Measurements from ENCODE around the gene PTPRH.
"Not testable (repeated sequence)": the region's sequence is repeated elsewhere in the genome, so short reads cannot be mapped to it uniquely, and the experiment has no call there.

Gene PTPRH

DNA sequence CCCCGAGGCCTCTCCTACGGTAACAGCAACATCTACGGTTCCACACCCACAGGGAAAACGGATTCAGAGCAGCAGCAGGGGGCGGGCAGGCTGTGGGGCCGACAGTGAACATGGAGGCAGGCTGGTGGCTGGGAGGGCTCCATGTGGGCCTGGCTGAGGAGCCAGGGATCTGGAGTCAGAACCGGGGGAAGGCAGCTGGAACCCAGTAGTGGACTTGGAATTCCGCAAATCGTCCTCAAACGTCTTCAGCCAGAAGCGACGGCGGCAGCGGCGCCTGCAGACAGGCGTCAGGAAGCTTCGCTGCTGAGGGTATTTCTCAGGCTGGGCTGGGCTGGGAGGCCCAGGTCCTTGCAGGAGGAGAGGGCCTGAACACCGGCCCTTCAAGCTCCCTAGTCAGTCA is 17.5 kb upstream of the PTPRH start:
- no peak for DNase-seq (ENCODE audit: low read depth)

DNA sequence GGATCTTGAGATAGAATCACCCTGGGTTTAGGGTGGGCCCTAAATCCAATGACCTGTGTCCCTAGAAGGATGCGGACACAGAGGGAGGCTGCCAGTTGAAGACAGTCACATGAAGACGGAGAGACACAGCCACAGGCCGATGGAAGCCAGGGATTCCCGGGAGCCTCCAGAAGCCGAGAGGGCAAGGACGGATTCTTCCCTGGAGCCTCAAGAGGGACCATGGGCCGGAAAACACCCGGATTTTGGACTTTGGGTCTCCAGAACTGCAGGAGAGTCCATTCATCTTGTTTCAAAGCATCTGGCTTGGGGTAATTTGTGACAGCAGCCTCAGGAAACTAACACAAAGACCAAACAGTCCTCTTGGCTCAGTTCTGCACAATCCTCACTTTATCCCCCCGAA is 17.0 kb upstream of the PTPRH start:
- no peak for DNase-seq (ENCODE audit: low read depth)

DNA sequence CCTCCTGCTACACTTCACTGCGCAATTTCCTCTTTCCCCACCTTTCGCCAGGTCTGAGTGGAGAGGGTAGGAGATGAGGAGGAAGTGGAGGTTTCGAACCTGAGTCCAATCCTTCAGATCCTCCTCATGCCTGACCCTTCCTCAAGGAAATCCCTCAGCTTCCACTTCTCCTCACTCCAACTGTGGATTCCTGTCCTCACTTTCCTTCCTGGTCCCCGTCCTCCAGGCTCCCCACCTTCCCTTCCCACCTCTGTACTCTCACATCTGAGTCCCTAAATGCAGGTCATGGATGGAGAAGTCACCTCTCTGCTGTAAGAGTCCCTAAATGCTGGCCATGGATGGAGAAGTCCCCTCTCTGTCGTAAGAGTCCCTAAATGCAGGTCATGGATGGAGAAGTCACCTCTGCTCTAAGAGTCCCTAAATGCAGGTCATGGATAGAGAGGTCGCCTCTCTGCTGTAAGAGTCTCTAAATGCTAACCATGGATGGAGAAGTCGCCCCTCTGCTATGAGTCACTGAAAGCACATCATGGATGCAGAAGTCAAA is 16.2 kb upstream of the PTPRH start:
- DNase-seq (ENCODE audit: low read depth) = no peak

DNA sequence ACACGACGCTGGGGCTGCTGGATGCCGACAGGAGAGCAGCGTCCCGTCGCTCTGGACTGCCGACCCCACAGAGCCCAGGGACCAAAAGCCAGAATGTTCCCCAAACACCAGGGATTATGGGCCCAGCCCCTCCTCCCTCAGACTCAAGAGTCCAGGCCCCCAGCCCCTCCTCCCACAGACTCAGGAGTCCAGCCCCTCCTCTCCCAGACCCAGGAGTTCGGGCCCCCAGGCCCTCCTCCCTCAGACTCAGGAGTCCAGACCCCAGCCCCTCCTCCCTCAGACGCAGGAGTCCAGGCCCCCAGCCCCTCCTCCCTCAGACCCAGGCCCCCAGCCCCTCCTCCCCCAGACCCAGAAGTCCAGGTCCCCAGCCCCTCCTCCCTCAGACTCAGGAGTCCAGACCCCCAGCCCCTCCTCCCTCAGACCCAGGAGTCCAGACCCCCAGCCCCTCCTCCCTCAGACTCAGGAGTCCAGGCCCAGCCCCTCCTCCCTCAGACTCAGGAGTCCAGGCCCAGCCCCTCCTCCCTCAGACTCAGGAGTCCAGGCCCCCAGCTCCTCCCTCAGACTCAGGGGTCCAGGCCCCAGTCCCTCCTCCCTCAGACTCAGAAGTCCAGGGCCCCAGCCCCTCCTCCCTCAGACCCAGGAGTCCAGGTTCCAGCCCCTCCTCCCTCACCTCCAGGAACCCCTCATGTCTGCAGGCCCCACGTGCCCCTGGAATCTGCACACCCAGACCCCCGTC is 15.5 kb upstream of the PTPRH start:
- not testable (repeated sequence) for DNase-seq (ENCODE audit: low read depth)

DNA sequence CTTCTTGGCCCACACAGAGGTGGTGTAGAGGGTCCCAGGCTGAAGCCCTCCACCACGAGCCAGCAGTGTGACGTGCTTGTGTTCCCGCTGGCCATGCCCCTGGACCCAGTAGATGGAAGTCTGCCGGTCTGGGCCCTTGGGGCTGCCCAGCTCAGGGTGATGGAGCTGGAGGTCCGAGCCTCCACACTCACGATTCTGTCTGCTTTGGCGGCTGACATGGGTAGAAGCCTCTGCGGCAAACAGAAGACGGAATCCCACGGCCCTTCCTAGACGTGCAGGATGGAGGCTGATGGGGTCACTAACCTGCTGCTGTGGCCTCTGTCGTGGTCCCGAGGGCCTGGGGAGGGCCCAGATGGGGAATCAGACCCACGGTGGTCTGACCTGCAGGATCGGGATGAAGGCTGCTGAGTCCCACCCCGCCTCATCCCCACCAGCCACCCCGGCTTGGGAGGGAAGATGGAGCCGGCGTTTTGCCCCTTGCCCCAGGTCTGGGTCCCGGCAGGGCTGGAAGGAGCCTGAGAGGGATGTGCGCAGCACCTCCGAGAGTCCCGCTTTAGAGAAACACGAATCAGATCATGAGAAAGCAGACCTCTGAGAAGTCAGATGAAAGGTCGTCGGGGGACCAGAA is 14.9 kb upstream of the PTPRH start:
- DNase-seq (ENCODE audit: low read depth) = no peak

DNA sequence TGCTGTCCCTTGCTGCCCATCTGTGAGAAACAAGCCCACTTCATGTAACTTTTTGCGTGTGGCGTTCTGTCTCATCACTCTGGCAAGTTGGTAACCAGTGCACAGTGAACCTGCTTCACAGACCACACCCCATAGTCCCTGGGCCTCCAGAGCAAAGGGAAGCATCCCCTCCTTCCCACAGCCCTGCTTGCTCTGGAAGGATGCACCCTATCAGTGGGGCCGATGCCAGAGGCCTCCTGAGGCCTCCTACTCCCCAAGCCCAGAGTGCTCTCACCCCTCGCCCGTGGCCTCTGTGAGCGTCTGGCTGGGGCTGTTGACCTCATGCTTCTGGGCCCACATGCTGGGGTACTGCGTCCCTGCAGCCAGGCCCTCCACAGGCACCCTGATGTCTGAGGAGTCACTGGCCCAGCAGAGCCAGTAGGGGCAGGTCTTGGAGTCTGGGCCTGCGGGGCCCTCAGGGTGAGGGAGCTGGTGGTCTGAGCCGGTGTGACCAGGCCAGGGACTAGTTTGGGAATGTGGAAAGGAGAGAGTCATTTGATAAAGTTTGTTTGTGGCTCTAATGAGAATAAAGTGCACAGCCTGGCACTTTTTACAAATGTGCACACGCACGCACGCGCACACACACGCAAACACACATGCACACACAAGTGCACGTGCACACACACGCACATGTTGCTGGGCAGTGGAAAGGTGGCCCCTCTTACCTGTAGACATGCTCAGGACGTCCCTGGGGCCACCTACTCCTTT is 14.2 kb upstream of the PTPRH start:
- DNase-seq (ENCODE audit: low read depth) = no peak

DNA sequence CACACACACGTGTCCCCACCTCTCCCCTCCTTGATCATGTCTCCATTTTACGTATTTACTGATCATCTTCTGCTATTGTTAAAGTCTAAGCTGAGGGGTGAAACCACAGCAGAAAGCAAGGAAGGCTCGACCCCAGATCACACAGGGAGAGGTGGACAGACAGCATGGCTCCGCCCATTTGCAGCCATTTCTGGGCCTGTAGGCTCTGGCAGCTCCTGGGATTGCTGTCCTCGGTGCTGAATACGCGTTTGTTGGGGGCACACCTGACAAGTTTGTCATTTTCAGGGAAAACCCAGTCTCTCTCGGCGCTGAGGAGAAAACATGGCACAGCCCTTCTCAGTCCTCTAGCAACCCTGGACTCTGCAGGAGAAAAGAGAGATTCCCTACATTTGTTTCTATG is 11.2 kb upstream of the PTPRH start:
- no peak for DNase-seq (ENCODE audit: low read depth)

DNA sequence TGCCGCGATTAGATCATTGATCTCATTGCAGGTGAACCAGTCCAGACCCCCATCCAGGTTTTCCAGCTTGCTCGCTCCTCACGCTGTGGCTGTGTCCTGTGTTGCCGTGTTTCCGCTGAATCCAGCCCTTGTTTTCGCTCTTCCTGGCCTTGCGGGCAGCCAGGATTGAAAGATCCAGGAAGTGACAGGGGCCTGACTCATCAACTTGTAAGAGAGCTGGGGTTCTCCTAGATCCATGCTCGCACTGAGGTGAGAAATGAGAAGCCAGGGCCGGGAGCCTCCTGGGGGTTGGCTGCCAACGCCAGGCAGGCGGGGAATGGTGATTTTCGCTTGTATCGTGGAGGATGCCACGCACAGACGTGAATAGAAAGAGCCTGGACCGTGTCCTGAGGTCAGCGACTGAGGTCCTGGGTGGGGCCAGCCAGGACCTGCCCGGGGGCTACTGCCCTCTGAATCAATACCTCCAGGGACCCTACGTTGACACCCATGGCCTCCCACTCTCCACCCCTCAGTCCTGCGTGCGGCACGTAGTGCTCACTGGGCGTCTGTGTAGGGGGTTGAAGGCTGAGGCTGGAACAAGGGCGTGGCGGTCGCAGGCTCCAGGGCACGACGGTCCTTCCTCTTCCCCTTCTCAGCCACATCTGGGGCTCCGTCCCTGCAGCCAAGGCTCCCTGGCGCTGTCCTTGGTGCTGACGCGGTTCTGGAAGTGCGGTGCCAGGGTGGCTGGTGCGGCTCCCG is 7.3 kb upstream of the PTPRH start:
- DNase-seq (ENCODE audit: low read depth) = no peak

DNA sequence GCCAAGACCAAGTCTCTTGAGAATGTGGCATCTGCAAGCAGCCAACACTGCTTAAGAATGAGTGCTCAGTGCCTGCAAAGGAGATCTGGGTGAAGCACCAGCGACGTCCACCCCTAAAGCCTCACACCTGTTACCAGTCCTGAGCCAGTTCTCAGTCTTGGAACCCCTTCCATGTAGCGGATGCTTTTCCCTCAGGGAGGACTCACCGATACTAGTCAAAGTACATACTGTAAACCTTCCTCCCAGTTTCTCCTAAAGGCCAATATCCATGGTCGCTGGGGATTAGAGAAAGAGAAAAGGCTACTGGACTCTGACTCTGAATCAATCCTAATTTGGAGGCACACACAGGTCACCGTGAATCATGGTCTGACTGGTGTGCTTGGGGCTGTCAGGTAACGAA is 4.2 kb upstream of the PTPRH start:
- DNase-seq (ENCODE audit: low read depth) = no peak

DNA sequence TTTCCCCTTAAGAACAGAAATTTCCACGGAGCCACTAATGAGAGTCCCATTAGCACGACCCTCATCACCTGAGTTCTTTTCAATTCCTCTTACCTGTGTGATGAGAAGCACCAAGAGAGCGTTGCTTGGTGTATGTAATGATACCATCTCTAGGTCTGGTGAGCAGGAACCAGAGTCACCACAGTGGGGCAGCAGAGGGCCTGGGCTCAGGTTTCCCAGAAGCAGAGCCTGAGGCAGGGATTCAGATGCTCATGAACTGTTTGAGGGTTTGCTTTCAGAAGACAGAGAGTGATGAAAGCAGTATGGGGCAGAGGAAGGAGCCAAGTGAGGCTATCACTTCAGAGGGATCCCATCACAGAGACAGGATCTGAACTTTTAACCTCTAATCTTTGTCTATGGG is 3.1 kb upstream of the PTPRH start:
- DNase-seq (ENCODE audit: low read depth) = no peak

DNA sequence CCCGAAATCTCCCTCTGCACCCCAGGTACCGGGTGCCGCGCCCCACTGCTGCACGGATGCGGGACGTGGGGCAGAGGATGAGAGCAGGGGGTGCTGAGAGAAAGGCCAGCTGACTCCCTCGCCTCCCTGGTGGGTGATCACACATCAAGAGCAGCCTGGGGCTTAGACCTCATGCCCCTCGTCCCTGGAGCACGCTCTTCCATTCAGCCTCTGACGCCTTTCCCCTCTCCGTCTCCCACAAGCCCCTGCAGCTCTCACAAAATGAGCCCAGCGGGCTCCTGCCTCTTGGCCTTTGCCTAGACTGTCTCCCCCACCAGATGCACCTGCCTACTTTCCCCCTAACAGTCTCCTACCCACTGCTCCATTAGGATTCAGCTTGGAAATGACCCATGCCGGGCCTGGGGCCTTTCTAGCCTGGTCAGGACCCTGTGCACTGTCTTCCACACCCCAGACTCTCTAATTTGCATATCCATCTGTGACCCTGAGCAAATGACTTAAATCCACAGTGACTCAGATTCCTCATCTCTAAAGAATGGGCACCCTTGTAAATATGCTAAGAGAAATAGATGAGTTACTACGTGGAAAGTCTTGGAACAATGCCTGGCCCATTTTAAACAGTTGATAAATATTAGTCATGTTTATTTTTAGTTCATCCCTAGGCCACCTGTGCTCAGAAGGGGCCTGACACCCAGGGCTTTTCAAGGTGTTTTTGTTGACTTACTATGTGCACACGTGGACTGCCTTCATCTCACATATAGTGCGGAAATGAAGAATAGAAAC is 582 bp upstream of the PTPRH start:
- no peak for DNase-seq (ENCODE audit: low read depth)

DNA sequence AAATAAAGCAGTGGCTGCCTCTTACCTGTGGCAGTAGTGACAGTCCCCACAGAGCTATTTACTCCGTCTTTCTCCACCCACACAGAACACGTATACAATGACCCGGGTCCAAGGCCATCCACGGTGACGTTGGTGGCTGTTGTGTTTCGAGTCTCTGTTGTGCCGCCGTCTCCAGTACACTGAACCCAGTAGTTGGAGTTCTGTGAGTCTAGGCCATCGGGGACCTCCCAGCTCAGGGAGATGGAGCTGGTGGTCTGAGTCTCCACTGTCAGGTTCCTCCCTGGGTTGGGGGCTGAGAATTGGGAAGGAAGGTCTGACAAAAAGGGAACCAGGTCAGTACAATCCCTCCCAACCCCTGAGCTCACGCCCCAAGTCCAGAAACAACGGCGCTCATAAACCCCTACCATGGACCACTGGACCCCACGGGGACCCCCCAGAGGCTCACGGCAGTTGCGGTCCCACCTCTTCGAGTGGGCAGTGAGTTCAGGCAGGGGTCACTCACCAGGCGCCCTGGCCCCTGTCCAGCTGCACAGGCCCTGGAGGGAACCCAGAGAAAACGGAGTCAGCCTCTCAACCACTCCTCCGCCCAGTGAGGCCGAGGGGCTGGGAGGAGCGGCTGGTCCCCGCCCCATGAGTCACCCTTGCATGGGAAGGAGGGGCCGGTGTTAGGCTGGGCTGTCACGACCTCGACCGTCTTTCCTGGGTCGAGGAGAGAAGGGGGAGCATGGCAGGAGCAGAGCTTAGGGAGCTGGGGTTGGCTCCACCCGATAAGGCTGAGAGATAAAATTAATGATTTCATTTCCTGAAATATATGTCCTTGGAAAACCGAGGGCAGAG is 2.4 kb downstream of the PTPRH start:
- no peak for DNase-seq (ENCODE audit: low read depth)

DNA sequence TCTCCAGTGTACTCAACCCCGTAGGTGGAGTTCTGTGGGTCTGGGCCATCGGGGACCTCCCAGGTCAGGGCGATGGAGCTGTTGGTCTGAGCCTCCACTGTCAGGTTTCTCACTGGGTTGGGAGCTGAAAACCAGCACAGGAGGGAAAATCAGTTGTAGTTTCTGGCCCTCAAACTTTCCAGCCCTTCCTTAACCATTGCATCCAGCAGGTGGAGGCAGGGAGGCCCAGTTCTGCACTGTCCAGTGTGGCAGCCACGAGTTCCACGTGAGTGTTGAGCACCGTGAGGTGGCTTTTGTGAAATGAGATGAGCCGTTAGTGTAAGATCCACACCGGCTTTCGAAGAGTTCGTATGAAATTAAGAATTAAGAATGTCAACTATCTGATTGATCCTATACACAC is 7.1 kb downstream of the PTPRH start:
- DNase-seq (ENCODE audit: low read depth) = not testable (repeated sequence)

DNA sequence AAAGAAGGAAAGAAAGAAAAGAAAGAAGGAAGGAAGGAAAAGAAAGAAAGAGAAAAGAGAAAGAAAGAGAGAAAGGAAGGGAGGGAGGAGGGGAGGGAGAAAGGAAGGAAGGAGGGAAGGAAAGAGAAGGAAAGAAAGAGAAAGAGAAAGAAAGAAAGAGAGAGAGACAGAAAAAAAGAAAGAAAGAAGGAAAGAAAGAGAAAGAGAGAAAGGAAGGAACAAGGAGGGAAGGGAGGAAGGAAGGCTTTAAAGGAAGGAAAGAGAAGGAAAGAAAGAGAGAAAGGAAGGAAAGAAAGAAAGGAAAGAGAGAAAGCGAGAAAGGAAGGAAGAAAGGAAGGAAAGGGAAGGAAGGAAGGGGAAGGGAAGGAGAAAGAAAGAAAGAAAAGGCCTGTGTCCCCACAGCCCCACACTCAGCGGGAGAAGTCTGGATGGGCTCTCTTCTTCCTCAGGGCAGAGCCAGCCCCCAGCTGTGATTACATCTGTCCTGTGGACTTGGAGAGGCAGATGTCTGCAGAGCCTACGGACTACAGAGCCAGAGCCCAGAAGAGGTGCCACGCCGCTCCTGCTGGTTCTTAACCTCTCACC is 9.6 kb downstream of the PTPRH start:
- DNase-seq (ENCODE audit: low read depth) = no peak

DNA sequence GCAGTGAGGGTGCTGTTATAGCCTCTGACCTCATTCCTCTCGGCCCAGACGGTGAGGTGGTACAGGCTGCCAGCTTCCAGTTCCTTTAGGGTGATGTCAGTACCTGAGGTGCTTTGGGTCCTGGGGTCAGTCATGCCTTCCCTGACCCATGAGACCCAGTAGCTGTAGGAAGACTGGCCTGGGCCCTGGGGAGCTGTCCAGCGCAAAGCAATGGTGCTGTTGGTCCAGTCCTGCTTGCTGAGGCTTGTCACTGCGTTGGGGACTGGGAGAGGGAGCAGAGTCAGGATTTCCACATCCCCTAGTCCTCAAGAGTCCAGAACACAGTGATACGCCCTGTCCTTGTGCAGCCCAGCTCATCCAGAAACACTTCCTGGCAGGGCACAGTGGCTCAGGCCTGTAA is 10.7 kb downstream of the PTPRH start:
- no peak for DNase-seq (ENCODE audit: low read depth)

DNA sequence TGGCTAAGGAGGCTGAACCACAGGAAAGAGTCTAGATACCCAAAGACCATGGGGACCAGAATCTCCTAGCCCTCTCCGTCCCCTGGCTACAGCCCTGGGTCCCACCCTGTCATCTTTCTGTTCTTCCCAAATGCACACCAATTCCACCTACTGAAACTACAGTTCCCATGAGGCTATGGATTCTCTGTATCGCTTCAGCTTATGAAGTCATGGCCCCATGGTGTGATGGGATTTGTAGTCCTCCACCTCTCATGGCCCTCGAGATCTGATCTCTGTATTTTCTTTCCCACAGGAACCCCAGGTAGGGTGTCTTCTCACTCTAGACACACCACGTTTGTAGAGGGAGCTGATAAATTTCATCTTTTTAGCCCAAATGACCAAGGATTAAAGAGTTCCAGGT is 11.8 kb downstream of the PTPRH start:
- no peak for DNase-seq (ENCODE audit: low read depth)

DNA sequence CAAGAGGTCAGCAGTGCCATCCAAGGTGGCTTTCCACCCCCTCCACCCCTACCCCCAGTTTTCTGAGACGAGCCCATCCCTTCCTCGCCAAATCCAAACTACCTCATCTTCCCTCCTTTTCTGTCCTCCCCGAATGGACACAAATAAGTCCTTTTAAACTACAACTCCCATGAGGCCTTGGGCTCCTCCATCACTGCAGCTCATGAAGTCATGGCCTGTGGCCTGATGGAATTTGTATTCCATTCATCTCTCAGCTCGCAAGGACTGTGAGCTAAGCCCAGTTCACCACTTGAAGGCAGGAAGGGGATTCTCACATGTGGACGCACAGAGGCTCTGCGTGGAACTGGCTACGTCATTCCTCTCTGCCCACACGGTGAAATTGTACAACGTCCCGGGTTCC is 12.5 kb downstream of the PTPRH start:
- no peak for DNase-seq (ENCODE audit: low read depth)

DNA sequence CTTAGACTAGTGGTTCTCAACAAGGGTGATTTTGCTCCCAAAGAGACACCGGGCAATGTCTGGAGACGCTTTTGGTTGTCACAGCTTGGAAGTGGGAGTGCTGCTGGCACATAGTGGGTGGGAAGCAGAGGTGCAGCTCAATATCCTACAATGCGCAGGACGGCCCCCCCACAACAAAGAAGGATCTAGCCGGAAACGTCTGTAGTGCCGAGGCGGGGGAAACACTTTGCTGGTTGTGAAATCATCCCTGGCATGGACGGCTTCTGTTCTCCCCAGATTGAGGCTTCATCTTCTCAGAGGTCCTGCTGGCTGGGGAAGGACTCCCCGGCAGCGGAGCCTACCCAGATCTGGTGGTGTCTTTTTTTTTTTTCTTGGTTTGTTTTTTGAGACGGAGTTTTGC is 15.8 kb downstream of the PTPRH start:
- DNase-seq (ENCODE audit: low read depth) = no peak

DNA sequence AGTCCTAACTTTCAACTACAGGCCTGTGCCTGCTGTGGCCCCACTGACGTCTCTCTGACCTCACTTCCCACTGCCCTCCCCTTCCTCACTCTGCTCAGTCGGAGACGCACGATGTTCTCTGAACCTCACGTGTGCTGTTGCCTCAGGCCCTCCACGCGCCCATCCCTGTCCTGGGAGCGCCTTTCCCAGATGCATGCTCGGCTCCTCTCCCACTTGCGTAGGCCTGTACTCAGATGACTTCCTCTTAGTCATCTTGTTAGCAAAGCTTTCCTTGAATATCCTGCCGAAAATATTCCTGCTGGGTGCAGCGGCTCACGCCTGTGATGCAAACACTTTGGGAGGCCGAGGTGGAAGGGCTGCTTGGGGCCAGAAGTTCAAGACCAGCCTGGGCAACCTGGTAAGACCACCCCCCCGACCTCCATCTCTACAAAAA is 19.9 kb downstream of the PTPRH start:
- no peak for DNase-seq (ENCODE audit: low read depth)

DNA sequence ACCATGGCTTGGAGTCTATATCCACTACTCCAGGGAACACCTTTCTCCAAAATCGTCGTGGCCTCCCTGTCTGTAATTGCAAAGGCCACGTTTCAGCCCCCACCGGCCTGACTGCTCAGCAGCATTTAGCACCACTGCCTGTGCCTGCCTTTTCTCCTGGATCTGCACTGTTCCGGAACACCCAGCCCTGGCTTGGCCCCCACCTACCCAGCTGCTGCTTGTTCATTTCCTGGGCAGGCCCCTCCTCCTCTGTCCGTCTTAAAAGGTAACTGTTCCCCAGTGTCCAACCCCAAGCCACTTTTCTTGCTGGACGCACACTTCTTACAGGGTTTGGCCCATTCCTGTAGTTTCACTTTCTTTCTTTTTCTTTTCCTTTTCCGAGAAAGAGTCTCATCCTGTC is 20.7 kb downstream of the PTPRH start:
- DNase-seq (ENCODE audit: low read depth) = no peak

All from activated T-helper 9 cell treated with anti-CD3 and anti-CD28 coated beads, Interleukin-2, amount 50 U/mL, for 16 hours (primary cell).